Activated CD8-positive, alpha-beta T cell treated with anti-CD3 and anti-CD28 coated beads for 36 hours (primary cell): ENCODE results near the gene CD8B. TPM values are rescaled to one million over a fixed set of nuclear protein-coding genes. Genes with fewer than 3 reads are reported as not detected.

Experiments
- ATAC-seq: fragments of 200-7000 bp; cut with Tn5 transposase; one replicate; pipeline ENCODE4 v1.10.0; 2021; ENCODE audit warnings: mild to moderate bottlenecking, moderate library complexity
- CTCF ChIA-PET: fragments of 350-600 bp; sonication (Branson Sonifier 250); formaldehyde crosslinking; loops from one replicate; lab custom pipeline; 2021; ENCODE audit warnings: antibody characterized with exemption; lab: Charles Lee
- POLR2A ChIA-PET: fragments of 350-600 bp; sonication (Branson Sonifier 250); formaldehyde crosslinking; loops from one replicate; lab custom pipeline; 2021; ENCODE audit warnings: antibody characterized with exemption; lab: Charles Lee
- DNase-seq: peaks from one replicate; pipeline ENCODE4 v3.0.0-alpha.2; 2020
- H3K27ac Mint-ChIP-seq: one replicate; pipeline ENCODE4 v1.8.0; 2021; ENCODE audit warnings: mild to moderate bottlenecking, mixed read lengths
- H3K27me3 Mint-ChIP-seq: one replicate; pipeline ENCODE4 v1.8.0; 2021; ENCODE audit warnings: mixed read lengths
- H3K36me3 Mint-ChIP-seq: one replicate; pipeline ENCODE4 v1.8.0; 2021; ENCODE audit warnings: low read depth, mixed read lengths
- H3K4me1 Mint-ChIP-seq: one replicate; pipeline ENCODE4 v1.8.0; 2021; ENCODE audit warnings: low read depth, mixed read lengths
- H3K4me3 Mint-ChIP-seq: one replicate; pipeline ENCODE4 v1.8.0; 2021; ENCODE audit warnings: mild to moderate bottlenecking, moderate library complexity, mixed read lengths
- H3K9me3 Mint-ChIP-seq: one replicate; pipeline ENCODE4 v1.8.0; 2021; ENCODE audit warnings: mixed read lengths
- intact Hi-C: fragments of 100-400 bp; cut with micrococcal nuclease; formaldehyde crosslinking; loops from one replicate; pipeline ENCODE4 v1.10.0; 2022
- total RNA-seq, 2 experiments: library from RNA; stranded (reverse); gene quantifications; one replicate each; pipeline ENCODE4 v1.2.3, GENCODE V29; 2021
- TF ChIP-seq, protein P1 (sequence below): fragments of 200-600 bp; IDR thresholded peaks from one replicate; pipeline ENCODE4 v1.8.0; 2022; ENCODE audit warnings: antibody characterized with exemption, mild to moderate bottlenecking

CD8B gene
- total RNA-seq, 2 experiments from 2014 or later = 319 to 321 TPM

DNA sequence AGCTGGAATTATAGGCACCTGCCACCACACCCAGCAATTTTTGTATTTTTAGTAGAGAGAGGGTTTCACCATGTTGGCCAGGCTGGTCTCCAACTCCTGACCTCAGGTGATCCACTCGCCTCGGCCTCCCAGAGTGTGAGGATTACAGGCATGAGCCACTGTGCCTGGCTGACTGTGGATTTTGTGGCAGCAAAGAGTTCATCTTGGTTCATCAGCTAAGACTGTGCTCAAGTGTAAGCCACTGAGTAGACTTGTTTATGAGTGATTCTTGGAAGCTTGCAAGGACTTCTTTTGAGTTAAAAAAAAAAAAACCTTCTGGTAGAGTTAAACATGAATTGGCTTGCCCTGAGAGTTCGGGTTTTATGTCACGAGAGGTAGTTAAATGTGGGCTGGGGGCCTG lies 34.7 kb downstream of the CD8B start:
- no peak for DNase-seq
- peaks cover 5% of the 10 kb centered on the region for H3K9me3 Mint-ChIP-seq
- no peak for ATAC-seq
- no peaks in the 10 kb centered on the region for H3K27me3 Mint-ChIP-seq
- peaks cover 35% of the 10 kb centered on the region for H3K36me3 Mint-ChIP-seq
- TF ChIP-seq, protein P1, sequence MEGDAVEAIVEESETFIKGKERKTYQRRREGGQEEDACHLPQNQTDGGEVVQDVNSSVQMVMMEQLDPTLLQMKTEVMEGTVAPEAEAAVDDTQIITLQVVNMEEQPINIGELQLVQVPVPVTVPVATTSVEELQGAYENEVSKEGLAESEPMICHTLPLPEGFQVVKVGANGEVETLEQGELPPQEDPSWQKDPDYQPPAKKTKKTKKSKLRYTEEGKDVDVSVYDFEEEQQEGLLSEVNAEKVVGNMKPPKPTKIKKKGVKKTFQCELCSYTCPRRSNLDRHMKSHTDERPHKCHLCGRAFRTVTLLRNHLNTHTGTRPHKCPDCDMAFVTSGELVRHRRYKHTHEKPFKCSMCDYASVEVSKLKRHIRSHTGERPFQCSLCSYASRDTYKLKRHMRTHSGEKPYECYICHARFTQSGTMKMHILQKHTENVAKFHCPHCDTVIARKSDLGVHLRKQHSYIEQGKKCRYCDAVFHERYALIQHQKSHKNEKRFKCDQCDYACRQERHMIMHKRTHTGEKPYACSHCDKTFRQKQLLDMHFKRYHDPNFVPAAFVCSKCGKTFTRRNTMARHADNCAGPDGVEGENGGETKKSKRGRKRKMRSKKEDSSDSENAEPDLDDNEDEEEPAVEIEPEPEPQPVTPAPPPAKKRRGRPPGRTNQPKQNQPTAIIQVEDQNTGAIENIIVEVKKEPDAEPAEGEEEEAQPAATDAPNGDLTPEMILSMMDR = no peak
- POLR2A ChIA-PET = interaction anchor here (0.9 to 12.6 kb wide), 5 partner anchors 10 to 41 kb away, joined by 3 to 129 read pairs (median 42); partner anchors contain the start of gene CD8A
- H3K4me1 Mint-ChIP-seq = peaks cover 73% of the 10 kb centered on the region
- H3K4me3 Mint-ChIP-seq = peak overlapping the region; percentile 91
- CTCF ChIA-PET = interaction anchor here (1.3 to 4.2 kb wide), 2 partner anchors 15 to 19 kb away, joined by 7 to 28 read pairs; no protein-coding TSS in a partner anchor
- peak overlapping the region; percentile 93 for H3K27ac Mint-ChIP-seq
- intact Hi-C loops = no loop called here

DNA sequence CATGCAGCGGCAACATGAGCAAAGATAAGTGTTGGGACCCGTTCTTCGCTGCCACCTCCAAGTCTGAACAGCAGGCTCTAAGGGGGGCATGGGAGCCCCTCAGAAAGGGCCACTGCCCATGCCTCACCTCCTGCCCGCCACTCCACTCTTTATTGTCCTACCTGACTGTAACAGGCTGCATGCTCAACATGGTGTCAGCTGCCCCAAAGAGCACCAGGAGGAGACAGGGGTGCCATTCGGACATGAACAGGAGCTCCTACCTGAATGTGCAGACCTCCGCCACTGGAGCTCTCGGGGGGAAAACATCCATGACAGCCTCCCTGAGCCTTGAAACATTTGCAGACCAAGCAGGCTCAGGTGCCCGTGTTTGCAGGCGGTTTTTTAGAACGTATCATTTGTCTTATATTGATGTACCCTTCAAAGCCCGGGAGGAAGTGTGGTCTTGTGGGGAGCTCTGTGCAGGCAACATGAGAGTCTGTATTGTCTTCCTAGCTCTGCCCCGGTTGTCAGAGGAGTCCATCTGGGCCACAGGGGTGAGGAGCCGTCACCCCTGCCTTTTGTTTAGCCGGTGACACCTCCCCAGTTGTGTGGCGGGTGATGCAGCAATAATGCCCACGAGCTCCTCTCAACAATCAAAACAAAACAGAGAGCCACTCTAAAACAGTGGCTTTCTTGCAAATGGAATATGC lies 35.8 kb downstream of the CD8B start:
- Mint-ChIP-seq H3K27me3 (no peaks in the 10 kb centered on the region), H3K4me3 (peak overlapping the region; percentile 91), H3K9me3 (peaks cover 5% of the 10 kb centered on the region), H3K27ac (peak overlapping the region; percentile 93), H3K4me1 (peaks cover 74% of the 10 kb centered on the region), H3K36me3 (peaks cover 41% of the 10 kb centered on the region)
- peak; percentile 90 for DNase-seq
- ChIA-PET CTCF (interaction anchor here (1.3 to 4.2 kb wide), 4 partner anchors 13 to 40 kb away, joined by 4 to 28 read pairs (median 6); partner anchors contain the start of gene CD8A), POLR2A (interaction anchor here (1.3 to 12.6 kb wide), 5 partner anchors 9 to 39 kb away, joined by 6 to 129 read pairs (median 42); partner anchors contain the start of gene CD8A)
- intact Hi-C loops = loop anchor here (2.0 kb wide), 1 partner anchor 35 kb away; the partner anchor contains the start of gene CD8A
- TF ChIP-seq, protein P1 = no peak
- ATAC-seq = peak; percentile 78

DNA sequence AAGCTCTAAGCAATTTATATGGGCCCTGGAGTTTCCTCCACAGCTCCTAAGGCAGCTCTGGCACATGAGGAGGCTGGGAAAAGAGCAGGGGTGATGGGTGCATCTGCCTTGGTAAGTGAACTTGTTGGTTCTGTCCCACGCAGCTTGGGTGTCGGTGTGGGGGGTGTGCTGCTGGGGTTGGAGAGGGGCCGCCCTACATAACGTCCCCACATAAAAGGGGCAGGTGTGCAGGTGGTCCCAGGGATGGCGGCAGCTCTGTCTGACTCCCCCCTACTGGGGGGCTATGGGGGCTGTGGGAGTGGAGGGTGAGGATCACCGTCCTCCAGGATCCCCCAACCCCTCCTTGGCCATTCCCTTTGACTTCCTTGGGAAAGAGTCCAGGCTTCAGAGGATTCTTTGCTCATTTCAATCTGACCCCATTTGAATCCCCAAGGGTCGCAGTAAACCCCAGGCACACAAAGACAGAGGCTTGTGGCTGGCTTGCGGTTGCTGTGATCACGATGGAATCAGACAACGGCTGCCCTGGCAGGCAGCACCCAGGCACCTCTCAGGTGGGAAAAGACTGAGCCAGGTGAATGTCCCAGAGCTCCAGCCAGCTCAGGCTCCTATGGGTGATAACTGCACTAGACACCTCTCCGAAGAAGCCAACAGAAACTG lies 36.5 kb downstream of the CD8B start:
- H3K4me1 Mint-ChIP-seq = peaks cover 80% of the 10 kb centered on the region

DNA sequence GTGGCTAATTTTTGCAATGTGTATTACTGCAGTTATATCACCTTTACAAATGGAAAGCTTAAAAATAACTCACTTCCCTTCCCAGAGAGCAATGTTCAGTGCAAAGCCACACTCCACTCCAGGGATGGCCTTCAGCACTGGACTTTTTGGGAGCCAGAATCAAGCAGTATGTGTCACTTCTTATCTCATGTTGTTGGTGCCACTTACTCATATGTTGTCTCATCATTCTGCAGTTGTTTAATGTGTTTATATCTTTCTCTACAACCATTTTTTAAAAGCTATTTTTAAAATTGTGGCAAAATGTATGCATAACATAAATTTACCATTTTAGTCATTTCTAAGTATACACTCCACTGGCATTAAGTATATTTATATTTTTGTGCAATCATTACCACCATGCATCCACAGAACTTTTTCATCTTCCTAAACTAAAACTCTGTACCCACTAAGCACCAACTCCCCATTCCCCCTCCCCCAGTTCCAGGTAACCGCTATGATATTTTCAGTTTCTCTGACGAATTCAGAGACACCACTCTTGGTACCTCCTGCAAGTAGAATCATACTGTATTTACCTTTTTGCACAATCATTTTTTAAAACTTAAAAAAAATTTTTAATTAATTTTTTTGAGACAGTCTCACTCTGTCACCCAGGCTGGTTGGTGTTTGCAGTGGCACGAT lies 38.9 kb downstream of the CD8B start:
- peak overlapping the region; percentile 91 for H3K4me3 Mint-ChIP-seq
- POLR2A ChIA-PET = interaction anchor here (1.8 to 12.6 kb wide), 6 partner anchors 9 to 37 kb away, joined by 9 to 129 read pairs (median 18); partner anchors contain the start of gene CD8A
- H3K27ac Mint-ChIP-seq = peak overlapping the region; percentile 93
- ATAC-seq = no peak
- TF ChIP-seq, protein P1 = no peak
- peaks cover 79% of the 10 kb centered on the region for H3K4me1 Mint-ChIP-seq
- H3K36me3 Mint-ChIP-seq = peaks cover 44% of the 10 kb centered on the region
- peaks cover 5% of the 10 kb centered on the region for H3K9me3 Mint-ChIP-seq
- CTCF ChIA-PET = interaction anchor here (1.2 to 3.9 kb wide), 2 partner anchors 13 to 20 kb away, joined by 3 to 18 read pairs; no protein-coding TSS in a partner anchor
- intact Hi-C loops = no loop called here
- DNase-seq = peak; percentile 56
- H3K27me3 Mint-ChIP-seq = no peaks in the 10 kb centered on the region

More for the DNA sequence above, 36.5 kb downstream of the CD8B start:
- CTCF ChIA-PET = interaction anchor here (1.3 to 4.2 kb wide), 5 partner anchors 13 to 60 kb away, joined by 4 to 28 read pairs (median 7); partner anchors contain the start of gene CD8A
- POLR2A ChIA-PET = interaction anchor here (0.9 to 12.6 kb wide), 7 partner anchors 10 to 39 kb away, joined by 3 to 129 read pairs (median 23); partner anchors contain the start of gene CD8A
- Mint-ChIP-seq H3K9me3 (peaks cover 5% of the 10 kb centered on the region), H3K27ac (peak overlapping the region; percentile 93), H3K36me3 (peaks cover 41% of the 10 kb centered on the region), H3K4me3 (peak overlapping the region; percentile 91), H3K27me3 (no peaks in the 10 kb centered on the region)
- TF ChIP-seq, protein P1 = no peak
- intact Hi-C loops = loop anchor here (2.0 kb wide), 1 partner anchor 34 kb away; the partner anchor contains the start of gene CD8A
- DNase-seq = peak; percentile 70
- ATAC-seq = no peak
